Endothelial cell of umbilical vein (primary cell): ENCODE data around the gene GTF2H4. TPM values are rescaled to one million over a fixed set of nuclear protein-coding genes. Genes with fewer than 3 reads are reported as not detected.

Experiments used
- BruUV-seq: library from RNA; stranded (reverse); fragments of 400-500 nt; replicated peaks from 2 replicates; lab custom pipeline; 2021; lab: Mats Ljungman, UMichigan
- CTCF ChIA-PET: fragments of 300-600, 350-600 bp; sonication (Branson Sonifier 250); formaldehyde crosslinking; loops from one replicate; lab custom pipeline; 2021; ENCODE audit warnings: antibody characterized with exemption, inconsistent platforms; lab: Charles Lee
- POLR2A ChIA-PET: fragments of 300-600, 350-600 bp; sonication (Branson Sonifier 250); formaldehyde crosslinking; loops from one replicate; lab custom pipeline; 2021; ENCODE audit warnings: antibody characterized with exemption, inconsistent platforms; lab: Charles Lee
- DNase-seq: peaks from one replicate; pipeline ENCODE4 v3.0.0-alpha.2; 2011; ENCODE audit warnings: low read depth, low spot score
- FAIRE-seq: peaks from 2 replicates; lab custom pipeline; 2011; peaks lifted over from hg19 to GRCh38; lab: Jason Lieb, UNC
- H2AFZ ChIP-seq: 2 replicates; pipeline ENCODE4 v1.6.0; 2012; ENCODE audit warnings: low read depth, low read length, control low read depth, inconsistent platforms
- H3K27ac ChIP-seq: 2 replicates; pipeline ENCODE4 v1.5.1; 2011; ENCODE audit warnings: low read depth, mild to moderate bottlenecking, control low read depth, low read length, moderate library complexity; ENCODE audit not compliant: insufficient read depth
- H3K27me3 ChIP-seq, 2 experiments: 2 replicates each; pipeline versions ENCODE4 v1.6.0 to v1.6.1; 2011; ENCODE audit warnings: low read length in 2 of 2, mixed read lengths in 1 of 2; ENCODE audit not compliant: control insufficient read depth in 2 of 2, insufficient read depth in 2 of 2
- H3K36me3 ChIP-seq, 2 experiments: 2 replicates in 1 of 2; 3 replicates in 1 of 2; pipeline ENCODE4 v1.5.1; 2011; ENCODE audit warnings: low read length in 2 of 2, mild to moderate bottlenecking in 1 of 2, moderate library complexity in 1 of 2; ENCODE audit not compliant: control insufficient read depth in 2 of 2, insufficient read depth in 2 of 2; ENCODE audit errors: extremely low read depth in 1 of 2
- H3K4me1 ChIP-seq: 3 replicates; pipeline ENCODE4 v1.5.1; 2011; ENCODE audit warnings: mild to moderate bottlenecking, low read length; ENCODE audit not compliant: control insufficient read depth, insufficient read depth; ENCODE audit errors: extremely low read depth
- H3K4me2 ChIP-seq: 2 replicates; pipeline ENCODE4 v1.6.1; 2011; ENCODE audit warnings: low read length, control low read depth, mixed read lengths; ENCODE audit not compliant: insufficient read depth
- H3K4me3 ChIP-seq, 3 experiments: fragments of 200-600 bp in 1 of 3; sonication (generic), shearing (Covaris generic) in 1 of 3; replicated peaks in 1 of 3; 2 replicates each; pipeline ENCODE4 v1.5.1; 2011 to 2016; ENCODE audit warnings: control low read depth in 3 of 3, low read length in 3 of 3, mild to moderate bottlenecking in 2 of 3, inconsistent platforms in 1 of 3, low read depth in 1 of 3, moderate library complexity in 1 of 3; ENCODE audit not compliant: insufficient read depth in 1 of 3
- H3K79me2 ChIP-seq: 2 replicates; pipeline ENCODE4 v1.6.0; 2012; ENCODE audit warnings: low read length, inconsistent platforms; ENCODE audit not compliant: control insufficient read depth, insufficient read depth
- H3K9ac ChIP-seq: replicated peaks from 2 replicates; pipeline ENCODE3; 2011; ENCODE audit warnings: low read length, control low read depth; ENCODE audit not compliant: insufficient read depth; ENCODE audit errors: extremely low read depth
- H3K9me1 ChIP-seq: replicated peaks from 3 replicates; pipeline ENCODE4 v1.6.0; 2011; ENCODE audit warnings: mild to moderate bottlenecking, low read length; ENCODE audit not compliant: control insufficient read depth, insufficient read depth; ENCODE audit errors: extremely low read depth
- H3K9me3 ChIP-seq: replicated peaks from 2 replicates; pipeline ENCODE4 v1.5.1; 2012; ENCODE audit warnings: low read length, inconsistent platforms; ENCODE audit not compliant: control insufficient read depth, insufficient read depth
- H4K20me1 ChIP-seq: replicated peaks from 2 replicates; pipeline ENCODE3; 2011; ENCODE audit warnings: mild to moderate bottlenecking, low read length; ENCODE audit not compliant: control insufficient read depth, insufficient read depth; ENCODE audit errors: extremely low read depth
- EZH2 ChIP-seq: IDR thresholded peaks from 2 replicates; pipeline ENCODE4 v1.6.1; 2012; ENCODE audit warnings: borderline replicate concordance, low read depth, mild to moderate bottlenecking, moderate library complexity, low read length, inconsistent platforms; ENCODE audit not compliant: severe bottlenecking
- FOS ChIP-seq: IDR thresholded peaks from 2 replicates; pipeline ENCODE4 v1.6.1; 2011; ENCODE audit warnings: mild to moderate bottlenecking, low read length, moderate library complexity, borderline replicate concordance; ENCODE audit not compliant: insufficient read depth
- GATA2 ChIP-seq: IDR thresholded peaks from 2 replicates; pipeline ENCODE4 v1.7.0; 2011; ENCODE audit warnings: low read depth, mild to moderate bottlenecking, moderate library complexity, mixed read lengths, low read length; ENCODE audit not compliant: insufficient read length, insufficient read depth
- JUN ChIP-seq: IDR thresholded peaks from 2 replicates; pipeline ENCODE4 v1.6.1; 2011; ENCODE audit warnings: borderline replicate concordance, low read depth; ENCODE audit not compliant: insufficient read length, insufficient read depth
- MYC ChIP-seq: IDR thresholded peaks from one replicate; pipeline ENCODE4 v1.6.1; 2011; ENCODE audit warnings: mild to moderate bottlenecking, low read depth, low read length
- POLR2A ChIP-seq: IDR thresholded peaks from 2 replicates; pipeline ENCODE4 v1.6.1; 2012; ENCODE audit warnings: low read depth, mild to moderate bottlenecking, control low read depth, low read length
- POLR2AphosphoS5 ChIP-seq: IDR thresholded peaks from 2 replicates; pipeline ENCODE4 v1.6.1; 2012; ENCODE audit warnings: low read depth, mild to moderate bottlenecking, control low read depth, low read length, moderate library complexity; ENCODE audit not compliant: insufficient read depth
- dilution Hi-C: fragments of 300-500 bp; cut with MboI; formaldehyde crosslinking; loops from one replicate; pipeline ENCODE4 v1.15.0; 2019; ENCODE audit warnings: low sequenced_read_pairs; ENCODE audit not compliant: extremely low pct_ligation_motif_present
- intact Hi-C: fragments of 100-400 bp; cut with micrococcal nuclease; formaldehyde crosslinking; loops from one replicate; pipeline ENCODE4 v1.10.0; 2022
- polyA plus RNA-seq, 4 experiments: library from polyadenylated mRNA; depleted of rRNA in 3 of 4; stranded (reverse) in 3 of 4; unstranded in 1 of 4; fragments of >200 nt; gene quantifications; 2 replicates each; pipeline versions ENCODE4 v1.2.1 to v1.2.3, GENCODE V29; 2011 to 2012; ENCODE audit warnings: missing spikeins in 1 of 4
- total RNA-seq: library from RNA; stranded (reverse); gene quantifications from 2 replicates; pipeline ENCODE4 v1.2.3, GENCODE V29; 2021
- TF ChIP-seq, protein P1 (sequence below), 2 donors: IDR thresholded peaks; 1 replicate in 1 of 2; 2 replicates in 1 of 2; pipeline ENCODE4 v1.5.1; 2011; ENCODE audit warnings: low read length in 2 of 2, mild to moderate bottlenecking in 2 of 2, moderate library complexity in 2 of 2, control low read depth in 1 of 2, inconsistent platforms in 1 of 2, low read depth in 1 of 2; ENCODE audit not compliant: insufficient read depth in 1 of 2; ENCODE audit errors: extremely low read depth in 1 of 2
- TF ChIP-seq, protein P2 (sequence below): IDR thresholded peaks from 2 replicates; pipeline ENCODE4 v1.6.1; 2011; ENCODE audit not compliant: insufficient read depth, insufficient read length

The GTF2H4 gene
- total and polyA plus RNA-seq, 2 donors (not counting 3 experiments of a cell fraction or from before 2014, with no cell fraction given) = 40.5 to 52.6 TPM

DNA sequence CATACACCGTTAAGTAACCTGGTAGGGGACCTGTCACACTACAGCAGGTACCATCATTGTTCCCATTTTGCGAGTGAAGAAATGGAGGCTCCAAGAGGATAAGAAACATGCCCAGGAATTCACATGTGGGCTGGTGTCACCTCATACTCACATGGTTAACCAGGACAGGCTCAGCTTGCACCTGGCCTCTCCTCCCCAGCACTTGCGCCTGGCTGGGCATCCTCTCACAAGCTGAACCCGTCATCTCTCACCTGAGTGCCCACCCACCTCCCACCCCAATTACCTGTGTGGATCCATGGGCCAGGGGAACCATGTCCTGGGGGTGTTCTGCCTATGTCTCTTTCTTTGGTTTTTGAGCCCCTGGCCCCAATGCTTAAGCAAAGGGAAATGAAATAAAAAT, 22.5 kb downstream of the GTF2H4 start:
- no peaks in the 10 kb centered on the region for H4K20me1 ChIP-seq
- no peaks in the 10 kb centered on the region for H3K79me2 ChIP-seq
- H3K27me3 ChIP-seq = peaks cover 0 to 2% of the 10 kb centered on the region in 2 experiments
- H3K4me3 ChIP-seq = no peak overlapping the region
- intact Hi-C loops = no loop called here
- no peak overlapping the region for H3K9ac ChIP-seq
- FAIRE-seq = no peak
- peaks cover 0 to 11% of the 10 kb centered on the region in 2 experiments for H3K36me3 ChIP-seq
- no peak for TF ChIP-seq POLR2AphosphoS5
- no peak for TF ChIP-seq POLR2A
- TF ChIP-seq FOS = no peak
- TF ChIP-seq, protein P1, sequence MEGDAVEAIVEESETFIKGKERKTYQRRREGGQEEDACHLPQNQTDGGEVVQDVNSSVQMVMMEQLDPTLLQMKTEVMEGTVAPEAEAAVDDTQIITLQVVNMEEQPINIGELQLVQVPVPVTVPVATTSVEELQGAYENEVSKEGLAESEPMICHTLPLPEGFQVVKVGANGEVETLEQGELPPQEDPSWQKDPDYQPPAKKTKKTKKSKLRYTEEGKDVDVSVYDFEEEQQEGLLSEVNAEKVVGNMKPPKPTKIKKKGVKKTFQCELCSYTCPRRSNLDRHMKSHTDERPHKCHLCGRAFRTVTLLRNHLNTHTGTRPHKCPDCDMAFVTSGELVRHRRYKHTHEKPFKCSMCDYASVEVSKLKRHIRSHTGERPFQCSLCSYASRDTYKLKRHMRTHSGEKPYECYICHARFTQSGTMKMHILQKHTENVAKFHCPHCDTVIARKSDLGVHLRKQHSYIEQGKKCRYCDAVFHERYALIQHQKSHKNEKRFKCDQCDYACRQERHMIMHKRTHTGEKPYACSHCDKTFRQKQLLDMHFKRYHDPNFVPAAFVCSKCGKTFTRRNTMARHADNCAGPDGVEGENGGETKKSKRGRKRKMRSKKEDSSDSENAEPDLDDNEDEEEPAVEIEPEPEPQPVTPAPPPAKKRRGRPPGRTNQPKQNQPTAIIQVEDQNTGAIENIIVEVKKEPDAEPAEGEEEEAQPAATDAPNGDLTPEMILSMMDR (IDR thresholded peaks at IDR 0.05; ENCODE audit: extremely low read depth in 1 of 2, insufficient read depth in 1 of 2, low read depth in 1 of 2, low read length in 2 of 2) = no peak
- no peak for TF ChIP-seq JUN
- no peak for TF ChIP-seq MYC
- TF ChIP-seq EZH2 = no peak
- TF ChIP-seq, protein P2, sequence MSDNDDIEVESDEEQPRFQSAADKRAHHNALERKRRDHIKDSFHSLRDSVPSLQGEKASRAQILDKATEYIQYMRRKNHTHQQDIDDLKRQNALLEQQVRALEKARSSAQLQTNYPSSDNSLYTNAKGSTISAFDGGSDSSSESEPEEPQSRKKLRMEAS = no peak
- no peak for TF ChIP-seq GATA2
- dilution Hi-C loops = no loop called here
- no peak overlapping the region for H2AFZ ChIP-seq
- ChIA-PET CTCF (interaction anchor here (1.5 to 1.7 kb wide), 3 partner anchors 12 to 140 kb away, joined by 4 read pairs; no protein-coding TSS in a partner anchor), POLR2A (no interaction called here)
- H3K9me1 ChIP-seq = no peaks in the 10 kb centered on the region
- no peak overlapping the region for H3K27ac ChIP-seq
- H3K9me3 ChIP-seq = no peaks in the 10 kb centered on the region
- no peak for DNase-seq
- H3K4me2 ChIP-seq = no peak overlapping the region
- no peaks in the 10 kb centered on the region for H3K4me1 ChIP-seq
- no TSS peak for BruUV-seq
